Right atrium auricular region (tissue), 2 donors: ENCODE measurements around the gene PRDM10. TPM values are rescaled to one million over a fixed set of nuclear protein-coding genes. Genes with fewer than 3 reads are reported as not detected.

Experiments used
- DNase-seq: peaks from one replicate; pipeline ENCODE4 v3.0.0-alpha.2; 2019; ENCODE audit warnings: low spot score
- H3K27ac ChIP-seq, 2 donors: fragments of 200-600 bp; sonication (generic); 1 replicate in 1 of 2; 2 replicates in 1 of 2; pipeline ENCODE4 v1.5.1; 2016 to 2019
- H3K27me3 ChIP-seq, 2 donors: fragments of 200-600 bp; sonication (generic); one replicate each; pipeline versions ENCODE4 v1.5.1 to v1.6.0; 2017 to 2019
- H3K36me3 ChIP-seq: fragments of 200-600 bp; sonication (generic); one replicate; pipeline ENCODE4 v1.5.1; 2016
- H3K4me1 ChIP-seq, 2 donors: fragments of 200-600 bp; sonication (generic); one replicate each; pipeline versions ENCODE4 v1.5.1 to v1.6.0; 2017 to 2019
- H3K4me3 ChIP-seq, 2 donors: fragments of 200-600 bp; sonication (generic); 1 replicate in 1 of 2; 2 replicates in 1 of 2; pipeline ENCODE4 v1.5.1; 2017 to 2019; ENCODE audit warnings: mild to moderate bottlenecking in 1 of 2, moderate library complexity in 1 of 2
- H3K9me3 ChIP-seq, 2 donors: fragments of 200-600 bp; sonication (generic); one replicate each; pipeline ENCODE4 v1.5.1; 2019
- CTCF ChIP-seq, 2 donors: fragments of 200-600 bp; sonication (generic); IDR thresholded peaks; one replicate each; pipeline ENCODE4 v1.5.1; 2019; ENCODE audit warnings: antibody characterized with exemption in 2 of 2
- total RNA-seq, 2 donors: library from RNA; depleted of rRNA; stranded (reverse); fragments of >200 nt; gene quantifications; one replicate each; pipeline ENCODE4 v1.1.0, GENCODE V29; 2016

PRDM10 gene
- total RNA-seq, 2 donors from 2014 or later = 4.3 TPM

- H3K4me3 ChIP-seq = no peak overlapping the region
Measured at GRCh38 chr11:129932381-129933067, 70.1 kb downstream of the PRDM10 start.

GRCh38 chr11:129930743-129931142 lies 71.9 kb downstream of the PRDM10 start:
- Histone ChIP-seq H3K27ac (no peak overlapping the region), H3K9me3 (no peaks in the 10 kb centered on the region), H3K4me1 (no peaks in the 10 kb centered on the region), H3K27me3 (no peaks in the 10 kb centered on the region), H3K36me3 (no peaks in the 10 kb centered on the region), H3K4me3 (no peak overlapping the region)
- no peak for TF ChIP-seq CTCF (IDR thresholded peaks at IDR 0.05)
- DNase-seq = no peak

More at GRCh38 chr11:129932381-129933067, 70.1 kb downstream of the PRDM10 start:
- no peaks in the 10 kb centered on the region for H3K9me3 ChIP-seq
- H3K27ac ChIP-seq = no peak overlapping the region
- no peaks in the 10 kb centered on the region for H3K36me3 ChIP-seq
- TF ChIP-seq CTCF (IDR thresholded peaks at IDR 0.05) = no peak
- no peaks in the 10 kb centered on the region for H3K4me1 ChIP-seq
- DNase-seq = no peak
- no peaks in the 10 kb centered on the region for H3K27me3 ChIP-seq

- Histone ChIP-seq H3K9me3 (no peaks in the 10 kb centered on the region), H3K4me3 (no peak overlapping the region), H3K27ac (no peak overlapping the region), H3K36me3 (no peaks in the 10 kb centered on the region), H3K27me3 (no peaks in the 10 kb centered on the region), H3K4me1 (no peaks in the 10 kb centered on the region)
- no peak for DNase-seq
- no peak for TF ChIP-seq CTCF (IDR thresholded peaks at IDR 0.05)
Measured at GRCh38 chr11:129930296-129930695, 72.3 kb downstream of the PRDM10 start.

GRCh38 chr11:129929721-129930120 lies 72.9 kb downstream of the PRDM10 start:
- no peak for TF ChIP-seq CTCF (IDR thresholded peaks at IDR 0.05)

GRCh38 chr11:129928923-129929692 lies 73.5 kb downstream of the PRDM10 start:
- H3K9me3 ChIP-seq = no peaks in the 10 kb centered on the region
- no peak for DNase-seq
- no peak overlapping the region for H3K27ac ChIP-seq
- no peaks in the 10 kb centered on the region for H3K4me1 ChIP-seq
- H3K27me3 ChIP-seq = no peaks in the 10 kb centered on the region
- no peak overlapping the region for H3K4me3 ChIP-seq
- no peaks in the 10 kb centered on the region for H3K36me3 ChIP-seq
- TF ChIP-seq CTCF (IDR thresholded peaks at IDR 0.05) = no peak

More at GRCh38 chr11:129929721-129930120, 72.9 kb downstream of the PRDM10 start:
- H3K27me3 ChIP-seq = no peaks in the 10 kb centered on the region
- no peak overlapping the region for H3K4me3 ChIP-seq
- no peaks in the 10 kb centered on the region for H3K9me3 ChIP-seq
- H3K36me3 ChIP-seq = no peaks in the 10 kb centered on the region
- DNase-seq = no peak
- H3K27ac ChIP-seq = no peak overlapping the region
- no peaks in the 10 kb centered on the region for H3K4me1 ChIP-seq
